C4-2B (cell line): ENCODE data around the gene PSTPIP1.

Source experiments
- H3K27ac ChIP-seq: fragments of 450-650 bp; 2 replicates; pipeline ENCODE4 v1.5.1; 2017
- CTCF ChIP-seq: fragments of 450-650 bp; conservative IDR thresholded peaks from 2 replicates; pipeline ENCODE4 v1.5.1; 2017; ENCODE audit warnings: mild to moderate bottlenecking
- ZFX ChIP-seq: fragments of 450-650 bp; IDR thresholded peaks from 2 replicates; pipeline ENCODE4 v1.6.1; 2017

Gene PSTPIP1

GRCh38 chr15:77038312-77039216, 43.6 kb downstream of the PSTPIP1 start:
- no peak for TF ChIP-seq CTCF
- no peak for TF ChIP-seq ZFX

GRCh38 chr15:77039217-77039533, 44.2 kb downstream of the PSTPIP1 start:
- no peak overlapping the region for H3K27ac ChIP-seq
- TF ChIP-seq ZFX = no peak
- TF ChIP-seq CTCF = no peak

More at GRCh38 chr15:77038312-77039216, 43.6 kb downstream of the PSTPIP1 start:
- no peak overlapping the region for H3K27ac ChIP-seq

GRCh38 chr15:77039848-77040247, 44.9 kb downstream of the PSTPIP1 start:
- TF ChIP-seq ZFX (no peak), CTCF (no peak)
- no peak overlapping the region for H3K27ac ChIP-seq

GRCh38 chr15:77040673-77041072, 45.7 kb downstream of the PSTPIP1 start:
- H3K27ac ChIP-seq = no peak overlapping the region
- TF ChIP-seq CTCF (no peak), ZFX (no peak)

GRCh38 chr15:77042245-77042919, 47.5 kb downstream of the PSTPIP1 start:
- no peak overlapping the region for H3K27ac ChIP-seq
- TF ChIP-seq CTCF (no peak), ZFX (no peak)

GRCh38 chr15:77042955-77043920, 48.3 kb downstream of the PSTPIP1 start:
- no peak overlapping the region for H3K27ac ChIP-seq
- no peak for TF ChIP-seq CTCF
- TF ChIP-seq ZFX = no peak
